Upper lobe of right lung (tissue), 1 donor: ENCODE data around the gene BET1L. TPM values are rescaled to one million over a fixed set of nuclear protein-coding genes. Genes with fewer than 3 reads are reported as not detected.
"Not testable (repeated sequence)": the region's sequence is repeated elsewhere in the genome, so short reads cannot be mapped to it uniquely, and the experiment has no call there.

Experiments used
- ATAC-seq: fragments of 200-7000 bp; cut with Tn5 transposase; one replicate; pipeline ENCODE4 v1.9.1; 2020; ENCODE audit warnings: mild to moderate bottlenecking, moderate library complexity
- DNase-seq: peaks from one replicate; pipeline ENCODE4 v3.0.0-alpha.2; 2020
- H3K27ac ChIP-seq: fragments of 200-600 bp; one replicate; pipeline ENCODE4 v1.8.0; 2022
- H3K27me3 ChIP-seq: fragments of 200-600 bp; one replicate; pipeline ENCODE4 v1.8.0; 2022; ENCODE audit warnings: mild to moderate bottlenecking
- H3K36me3 ChIP-seq: fragments of 200-600 bp; one replicate; pipeline ENCODE4 v1.8.0; 2022
- H3K4me1 ChIP-seq: fragments of 200-600 bp; one replicate; pipeline ENCODE4 v1.8.0; 2022
- H3K4me3 ChIP-seq: fragments of 200-600 bp; one replicate; pipeline ENCODE4 v1.8.0; 2022; ENCODE audit warnings: mild to moderate bottlenecking
- H3K9me3 ChIP-seq: fragments of 200-600 bp; one replicate; pipeline ENCODE4 v1.8.0; 2022
- intact Hi-C: fragments of 100-400 bp; cut with DNase I; formaldehyde crosslinking; loops from one replicate; pipeline ENCODE4 v1.11.0; 2022
- total RNA-seq: library from RNA; stranded (reverse); fragmentation: NEBNext Ultra II Directional; extraction: Animal tissue kit (Norgen Biotek cat#: 25700); gene quantifications from one replicate; pipeline ENCODE4 v1.2.1, GENCODE V29; 2021
- TF ChIP-seq, protein P1 (sequence below): fragments of 200-600 bp; IDR thresholded peaks from one replicate; pipeline ENCODE4 v1.8.0; 2022; ENCODE audit warnings: antibody characterized with exemption
- donor health status: DM: no; HTN: yes; CAD: no; lungs with severe emphysema.

Gene BET1L
- total RNA-seq, 1 donor from 2014 or later = 57.9 TPM

DNA sequence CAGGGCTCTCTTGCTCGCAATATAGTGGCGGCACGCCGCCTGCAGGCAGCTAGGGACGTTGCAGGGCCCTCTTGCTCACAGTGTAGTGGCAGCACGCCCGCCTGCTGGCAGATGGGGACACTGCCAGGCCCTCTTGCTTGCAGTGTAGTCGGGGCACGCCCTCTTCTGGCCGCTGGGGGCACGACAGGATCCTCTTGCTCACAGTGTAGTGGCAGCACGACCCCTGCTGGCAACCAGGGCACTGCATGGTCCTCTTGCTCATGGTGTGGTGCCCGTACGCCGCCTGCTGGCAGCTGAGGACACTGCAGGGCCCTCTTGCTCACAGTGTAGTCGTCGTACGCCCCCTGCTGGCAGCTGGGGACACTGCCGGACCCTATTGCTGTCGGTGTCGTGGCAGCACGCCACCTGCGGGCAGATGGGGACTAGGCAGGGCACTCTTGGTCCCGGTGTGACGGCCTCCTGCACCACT is 17.3 kb downstream of the BET1L start:
- H3K9me3 ChIP-seq, H3K4me3 ChIP-seq, intact Hi-C loops, H3K4me1 ChIP-seq, H3K36me3 ChIP-seq, H3K27me3 ChIP-seq, H3K27ac ChIP-seq: not testable (repeated sequence)
- TF ChIP-seq, protein P1, sequence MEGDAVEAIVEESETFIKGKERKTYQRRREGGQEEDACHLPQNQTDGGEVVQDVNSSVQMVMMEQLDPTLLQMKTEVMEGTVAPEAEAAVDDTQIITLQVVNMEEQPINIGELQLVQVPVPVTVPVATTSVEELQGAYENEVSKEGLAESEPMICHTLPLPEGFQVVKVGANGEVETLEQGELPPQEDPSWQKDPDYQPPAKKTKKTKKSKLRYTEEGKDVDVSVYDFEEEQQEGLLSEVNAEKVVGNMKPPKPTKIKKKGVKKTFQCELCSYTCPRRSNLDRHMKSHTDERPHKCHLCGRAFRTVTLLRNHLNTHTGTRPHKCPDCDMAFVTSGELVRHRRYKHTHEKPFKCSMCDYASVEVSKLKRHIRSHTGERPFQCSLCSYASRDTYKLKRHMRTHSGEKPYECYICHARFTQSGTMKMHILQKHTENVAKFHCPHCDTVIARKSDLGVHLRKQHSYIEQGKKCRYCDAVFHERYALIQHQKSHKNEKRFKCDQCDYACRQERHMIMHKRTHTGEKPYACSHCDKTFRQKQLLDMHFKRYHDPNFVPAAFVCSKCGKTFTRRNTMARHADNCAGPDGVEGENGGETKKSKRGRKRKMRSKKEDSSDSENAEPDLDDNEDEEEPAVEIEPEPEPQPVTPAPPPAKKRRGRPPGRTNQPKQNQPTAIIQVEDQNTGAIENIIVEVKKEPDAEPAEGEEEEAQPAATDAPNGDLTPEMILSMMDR = peak; percentile 24
- DNase-seq (peak; percentile 70), ATAC-seq (peak; percentile 90)

DNA sequence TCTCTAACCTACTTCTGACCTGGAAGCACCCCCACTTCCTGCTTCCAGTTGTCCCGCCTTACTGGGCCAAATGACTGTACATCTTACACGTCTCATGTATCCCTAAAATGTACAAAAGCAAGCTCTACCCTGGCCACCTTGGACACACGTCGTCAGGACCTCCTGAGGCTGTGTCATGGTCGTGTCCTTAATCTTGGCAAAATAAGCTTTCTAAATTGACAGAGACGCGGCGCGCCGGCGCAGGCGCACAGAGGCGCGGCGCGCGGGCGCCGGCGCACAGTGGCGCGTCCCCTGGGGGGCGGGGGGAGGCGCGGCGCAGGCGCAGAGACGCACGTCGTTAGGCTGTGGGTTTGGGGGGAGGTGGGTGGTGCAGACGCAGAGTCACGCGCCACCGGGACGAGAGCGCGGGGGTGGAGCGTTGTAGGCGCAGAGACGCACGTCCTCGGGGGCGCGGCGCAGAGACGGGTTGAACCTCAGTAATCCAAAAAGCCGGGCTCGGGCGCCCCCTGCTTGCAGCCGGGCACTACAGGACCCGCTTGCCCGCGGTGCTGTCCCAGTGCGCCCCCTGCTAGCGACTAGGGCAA is 17.9 kb downstream of the BET1L start:
- TF ChIP-seq, protein P1 = peak; percentile 3

DNA sequence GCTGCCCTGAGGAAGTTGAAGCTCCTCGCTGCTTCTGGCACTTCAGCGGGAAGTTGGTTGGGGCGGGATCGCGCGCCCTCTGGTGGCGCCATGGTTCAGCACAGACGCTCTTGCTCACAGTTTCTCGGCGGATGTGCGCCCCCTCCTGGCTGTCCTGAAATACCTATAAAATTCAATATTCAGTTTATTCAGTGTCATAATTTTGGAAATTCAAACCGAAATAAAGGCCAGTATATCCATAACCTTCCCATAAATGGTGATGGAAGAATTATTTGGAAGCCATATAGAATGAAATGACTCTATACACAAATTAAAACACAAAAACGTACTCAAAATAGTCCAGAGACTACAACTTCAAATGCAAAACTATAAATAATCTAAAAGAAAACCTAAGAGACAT is 27.0 kb downstream of the BET1L start:
- H3K4me3 ChIP-seq, H3K36me3 ChIP-seq, ATAC-seq, H3K27ac ChIP-seq, H3K9me3 ChIP-seq, intact Hi-C loops, H3K4me1 ChIP-seq, DNase-seq, H3K27me3 ChIP-seq: not testable (repeated sequence)
- TF ChIP-seq, protein P1 = peak; percentile 46

More for the DNA sequence above, 17.9 kb downstream of the BET1L start:
- peak; percentile 53 for ATAC-seq
- H3K27me3 ChIP-seq, H3K4me3 ChIP-seq, H3K9me3 ChIP-seq, intact Hi-C loops, H3K27ac ChIP-seq, H3K4me1 ChIP-seq, H3K36me3 ChIP-seq: not testable (repeated sequence)
- DNase-seq = peak; percentile 64

Other genes with a start within 250 kb of the BET1L start
- not detected for gene SCGB1C1, start 14.3 kb downstream of the BET1L start, total RNA-seq
- 91.8 TPM for gene RIC8A, start 309 bp upstream of the BET1L start, total RNA-seq
- gene SIRT3, start 28.9 kb upstream of the BET1L start, total RNA-seq = 15.7 TPM
- 89.9 TPM for gene PSMD13, start 29.6 kb upstream of the BET1L start, total RNA-seq
- gene NLRP6, start 71.0 kb upstream of the BET1L start, total RNA-seq = 1.7 TPM
- 105 TPM for gene PGGHG, start 81.7 kb upstream of the BET1L start, total RNA-seq
- not detected for gene IFITM5, start 92.1 kb upstream of the BET1L start, total RNA-seq
- gene IFITM2, start 100.4 kb upstream of the BET1L start, total RNA-seq = 521 TPM
- 128 TPM for gene IFITM1, start 106.6 kb upstream of the BET1L start, total RNA-seq
- gene IFITM3, start 113.5 kb upstream of the BET1L start, total RNA-seq = 692 TPM
- 1.9 TPM for gene B4GALNT4, start 162.1 kb upstream of the BET1L start, total RNA-seq
- gene PKP3, start 186.8 kb upstream of the BET1L start, total RNA-seq = 40.4 TPM
- gene SIGIRR, start 207.6 kb upstream of the BET1L start, total RNA-seq = 80.9 TPM
- 22.4 TPM for gene ANO9, start 234.6 kb upstream of the BET1L start, total RNA-seq
- gene PTDSS2, start 242.9 kb upstream of the BET1L start, total RNA-seq = 31.1 TPM